Breast epithelium (tissue), 4 donors: ENCODE results near the gene UTP3. TPM values are rescaled to one million over a fixed set of nuclear protein-coding genes. Genes with fewer than 3 reads are reported as not detected.

Experiments used
- DNase-seq, 2 donors: peaks; one replicate each; pipeline ENCODE4 v3.0.0-alpha.2; 2019; ENCODE audit warnings: low spot score in 2 of 2
- H3K27ac ChIP-seq, 2 donors: fragments of 200-600 bp; sonication (generic) in 1 of 2; one replicate each; pipeline ENCODE4 v1.5.1; 2016 to 2019; ENCODE audit warnings: mild to moderate bottlenecking in 1 of 2
- H3K27me3 ChIP-seq, 2 donors: fragments of 200-600 bp; sonication (generic) in 1 of 2; one replicate each; pipeline versions ENCODE4 v1.5.1 to v1.6.0; 2017 to 2019; ENCODE audit warnings: control low read depth in 1 of 2, mild to moderate bottlenecking in 1 of 2
- H3K36me3 ChIP-seq: fragments of 200-600 bp; one replicate; pipeline ENCODE4 v1.5.1; 2019
- H3K4me1 ChIP-seq, 2 donors: fragments of 200-600 bp; sonication (generic); one replicate each; pipeline ENCODE4 v1.5.1; 2016 to 2019; ENCODE audit warnings: control low read depth in 1 of 2
- H3K4me3 ChIP-seq, 3 donors: fragments of 200-600 bp; sonication (generic); 1 replicate in 2 of 3; 2 replicates in 1 of 3; pipeline ENCODE4 v1.5.1; 2016 to 2019; ENCODE audit warnings: mild to moderate bottlenecking in 3 of 3, moderate library complexity in 2 of 3
- H3K9me3 ChIP-seq, 2 donors: fragments of 200-600 bp; sonication (generic) in 1 of 2; one replicate each; pipeline ENCODE4 v1.5.1; 2016 to 2019; ENCODE audit warnings: control low read depth in 1 of 2
- POLR2A ChIP-seq: fragments of 450-650 bp; IDR thresholded peaks from one replicate; pipeline ENCODE4 v1.6.1; 2016; ENCODE audit warnings: antibody characterized with exemption, mild to moderate bottlenecking, moderate library complexity
- POLR2AphosphoS5 ChIP-seq, 3 donors: sonication (generic); formaldehyde crosslinking; IDR thresholded peaks; one replicate each; pipeline ENCODE4 v1.6.1; 2017; ENCODE audit warnings: antibody characterized with exemption in 3 of 3
- intact Hi-C: fragments of 100-400 bp; cut with DNase I; formaldehyde crosslinking; loops from one replicate; pipeline ENCODE4 v1.15.1; 2023; ENCODE audit warnings: low total_unique reads
- total RNA-seq, 3 donors: library from RNA; depleted of rRNA; stranded (reverse); fragments of >200 nt; gene quantifications; one replicate each; pipeline ENCODE4 v1.1.0, GENCODE V29; 2016
- TF ChIP-seq, protein P1 (sequence below), 3 donors: fragments of 450-650 bp; IDR thresholded peaks; one replicate each; pipeline ENCODE4 v1.5.1; 2016 to 2017; ENCODE audit warnings: antibody characterized with exemption in 3 of 3, mild to moderate bottlenecking in 3 of 3, moderate library complexity in 3 of 3

UTP3 gene
- total RNA-seq, 3 donors from 2014 or later = 18.9 to 22.0 (median 19.3) TPM

DNA sequence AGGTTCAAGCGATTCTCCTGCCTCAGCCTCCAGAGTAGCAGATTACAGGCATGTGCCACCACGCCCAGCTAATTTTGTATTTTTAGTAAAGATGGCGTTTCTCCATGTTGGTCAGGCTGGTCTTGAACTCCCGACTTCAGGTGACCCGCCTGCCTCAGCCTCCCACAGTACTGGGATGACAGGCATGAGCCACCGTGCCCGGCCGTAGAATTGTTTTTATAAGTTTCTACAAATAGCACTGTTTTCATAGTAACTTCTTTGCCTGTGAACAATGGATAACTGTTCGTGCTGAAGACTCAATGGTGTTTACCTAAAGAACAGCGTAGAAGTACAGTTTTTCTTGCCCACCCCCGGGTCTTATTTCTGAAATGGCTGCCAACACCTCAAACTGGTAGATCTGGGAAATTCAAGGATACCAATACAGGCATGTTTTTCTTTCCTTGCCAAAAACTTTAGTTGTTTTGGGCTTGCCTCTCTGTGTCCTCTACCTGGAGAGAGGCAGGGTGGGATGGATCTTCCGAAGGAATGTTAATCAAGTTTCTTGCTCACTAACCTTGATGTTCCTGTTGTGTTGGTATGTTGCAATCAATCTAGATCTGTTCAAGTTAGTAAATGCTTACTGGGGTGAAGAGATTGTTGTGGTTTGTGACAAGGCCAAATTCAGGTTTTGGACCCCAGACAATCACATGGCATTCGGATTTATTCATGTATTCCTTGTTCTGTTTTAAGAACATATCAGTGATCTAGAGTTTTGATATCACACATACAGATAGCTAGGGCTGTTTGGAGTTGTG is 30.7 kb downstream of the UTP3 start:
- H3K4me3 ChIP-seq = peak overlapping the region in 1 of 3 donors; percentile 17
- no peaks in the 10 kb centered on the region for H3K27me3 ChIP-seq
- DNase-seq = no peak
- TF ChIP-seq POLR2AphosphoS5 (IDR thresholded peaks at IDR 0.05) (no peak), POLR2A (no peak)
- TF ChIP-seq, protein P1, sequence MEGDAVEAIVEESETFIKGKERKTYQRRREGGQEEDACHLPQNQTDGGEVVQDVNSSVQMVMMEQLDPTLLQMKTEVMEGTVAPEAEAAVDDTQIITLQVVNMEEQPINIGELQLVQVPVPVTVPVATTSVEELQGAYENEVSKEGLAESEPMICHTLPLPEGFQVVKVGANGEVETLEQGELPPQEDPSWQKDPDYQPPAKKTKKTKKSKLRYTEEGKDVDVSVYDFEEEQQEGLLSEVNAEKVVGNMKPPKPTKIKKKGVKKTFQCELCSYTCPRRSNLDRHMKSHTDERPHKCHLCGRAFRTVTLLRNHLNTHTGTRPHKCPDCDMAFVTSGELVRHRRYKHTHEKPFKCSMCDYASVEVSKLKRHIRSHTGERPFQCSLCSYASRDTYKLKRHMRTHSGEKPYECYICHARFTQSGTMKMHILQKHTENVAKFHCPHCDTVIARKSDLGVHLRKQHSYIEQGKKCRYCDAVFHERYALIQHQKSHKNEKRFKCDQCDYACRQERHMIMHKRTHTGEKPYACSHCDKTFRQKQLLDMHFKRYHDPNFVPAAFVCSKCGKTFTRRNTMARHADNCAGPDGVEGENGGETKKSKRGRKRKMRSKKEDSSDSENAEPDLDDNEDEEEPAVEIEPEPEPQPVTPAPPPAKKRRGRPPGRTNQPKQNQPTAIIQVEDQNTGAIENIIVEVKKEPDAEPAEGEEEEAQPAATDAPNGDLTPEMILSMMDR (IDR thresholded peaks at IDR 0.05) = no peak
- H3K9me3 ChIP-seq = no peaks in the 10 kb centered on the region
- no peaks in the 10 kb centered on the region for H3K4me1 ChIP-seq
- intact Hi-C loops = no loop called here
- peak overlapping the region; percentile 37 to 41 for H3K27ac ChIP-seq
- no peaks in the 10 kb centered on the region for H3K36me3 ChIP-seq

DNA sequence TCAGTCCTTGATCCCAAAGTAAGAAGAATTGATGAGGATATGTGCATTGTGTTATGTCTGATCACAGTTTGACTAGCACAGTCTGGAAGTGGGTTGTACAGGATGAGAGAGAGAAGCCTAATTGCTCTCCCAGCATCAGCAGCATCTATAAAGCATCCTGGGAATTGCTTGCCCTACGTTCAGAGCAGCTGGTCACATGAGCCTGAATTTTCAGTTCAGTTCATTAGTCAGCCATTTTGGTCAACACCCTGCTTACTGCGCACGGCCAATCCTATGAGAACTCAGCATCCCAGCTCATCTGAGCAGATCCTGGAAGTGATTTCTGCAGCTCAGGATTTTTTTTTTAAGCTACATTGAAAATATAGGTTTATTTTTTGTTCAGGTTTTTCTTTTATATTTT is 33.4 kb downstream of the UTP3 start, which contains the start of gene RUFY3:
Gene RUFY3, plus strand, starts transcription at position 218 of the 400 bp plus-strand sequence. CDS start 610 bp downstream, outside the sequence.
- no peak for DNase-seq
- peak within 1 kb of the TSS; percentile 40 to 53 for H3K27ac ChIP-seq
- peak within 1 kb of the TSS; percentile 44 to 59 (median 47) for H3K4me3 ChIP-seq
- no peaks in the 10 kb centered on the region for H3K27me3 ChIP-seq
- intact Hi-C loops = no loop called here
- TF ChIP-seq POLR2A (no peak), POLR2AphosphoS5 (IDR thresholded peaks at IDR 0.05) (peak in 1 of 3 donors; percentile 50)
- TF ChIP-seq, protein P1 (IDR thresholded peaks at IDR 0.05) = no peak
- H3K9me3 ChIP-seq = no peaks in the 10 kb centered on the region
- no peaks in the 10 kb centered on the region for H3K4me1 ChIP-seq
- no peaks in the 10 kb centered on the region for H3K36me3 ChIP-seq

DNA sequence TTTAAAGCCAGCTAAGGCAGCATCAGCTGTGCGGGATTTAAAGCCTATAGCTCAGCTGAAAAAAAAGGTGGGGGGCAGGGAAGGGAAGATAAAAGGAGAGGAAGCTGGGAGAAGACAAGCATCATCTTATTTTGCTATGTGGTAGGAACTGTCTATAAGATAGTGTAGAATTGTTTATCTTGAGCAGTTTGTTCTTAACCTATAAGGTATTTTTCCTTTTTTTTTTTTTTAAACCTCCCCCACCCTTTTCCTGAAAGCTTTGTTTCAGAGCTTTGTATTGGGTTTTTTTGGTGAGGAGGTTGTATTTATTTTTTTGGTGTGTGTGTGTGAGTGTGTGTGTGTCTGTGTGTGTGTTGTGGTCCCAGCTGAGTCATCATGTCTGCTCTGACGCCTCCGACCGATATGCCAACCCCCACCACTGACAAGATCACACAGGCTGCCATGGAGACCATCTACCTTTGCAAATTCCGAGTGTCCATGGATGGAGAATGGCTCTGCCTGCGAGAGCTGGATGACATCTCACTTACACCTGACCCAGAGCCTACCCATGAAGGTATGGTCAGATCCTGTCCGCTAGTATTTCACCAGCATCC is 34.0 kb downstream of the UTP3 start:
- no peak for DNase-seq
- intact Hi-C loops = no loop called here

DNA sequence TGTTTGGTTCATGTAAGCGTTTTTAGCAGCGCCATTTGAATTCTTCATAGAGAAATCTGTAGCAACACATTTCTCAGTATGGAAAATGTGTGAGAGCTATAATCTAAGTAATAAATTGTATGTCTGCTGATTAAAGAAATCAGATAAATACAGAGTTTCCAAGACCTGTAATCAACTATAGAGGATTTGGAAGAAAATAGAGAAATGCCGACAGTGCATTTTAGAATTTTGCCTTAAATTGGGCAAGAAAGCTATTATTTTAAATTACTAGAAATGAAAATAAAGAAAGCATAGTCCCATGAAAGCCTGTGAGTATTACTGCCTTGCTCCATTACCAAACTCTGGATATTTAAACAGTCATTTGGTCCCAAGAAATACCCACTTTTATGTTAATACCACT is 36.1 kb downstream of the UTP3 start:
- intact Hi-C loops = no loop called here

More for the DNA sequence above, 34.0 kb downstream of the UTP3 start:
- TF ChIP-seq, protein P1 (IDR thresholded peaks at IDR 0.05) = no peak
- TF ChIP-seq POLR2A (no peak), POLR2AphosphoS5 (IDR thresholded peaks at IDR 0.05) (no peak)
- Histone ChIP-seq H3K9me3 (no peaks in the 10 kb centered on the region), H3K36me3 (no peaks in the 10 kb centered on the region), H3K27me3 (no peaks in the 10 kb centered on the region), H3K27ac (peak overlapping the region; percentile 35 to 40), H3K4me3 (peak overlapping the region; percentile 44 to 59 (median 47)), H3K4me1 (no peaks in the 10 kb centered on the region)

More for the DNA sequence above, 36.1 kb downstream of the UTP3 start:
- DNase-seq = no peak
- no peak overlapping the region for H3K27ac ChIP-seq
- no peaks in the 10 kb centered on the region for H3K4me1 ChIP-seq
- no peaks in the 10 kb centered on the region for H3K36me3 ChIP-seq
- no peak overlapping the region for H3K4me3 ChIP-seq
- TF ChIP-seq, protein P1 (IDR thresholded peaks at IDR 0.05) = no peak
- TF ChIP-seq POLR2AphosphoS5 (IDR thresholded peaks at IDR 0.05) (no peak), POLR2A (no peak)
- H3K27me3 ChIP-seq = no peaks in the 10 kb centered on the region
- no peaks in the 10 kb centered on the region for H3K9me3 ChIP-seq
